HG02981 (cell line): ENCODE measurements around the gene RPTOR.

Source experiments
- ATAC-seq: cut with Tn5 transposase; IDR thresholded peaks from one replicate; pipeline ENCODE4 v1.9.1; 2021; ENCODE audit warnings: mild to moderate bottlenecking, moderate library complexity; ENCODE audit not compliant: unreplicated experiment

The RPTOR gene

GRCh38 chr17:80708480-80708879 is 163.8 kb downstream of the RPTOR start:
- no peak for ATAC-seq

DNA sequence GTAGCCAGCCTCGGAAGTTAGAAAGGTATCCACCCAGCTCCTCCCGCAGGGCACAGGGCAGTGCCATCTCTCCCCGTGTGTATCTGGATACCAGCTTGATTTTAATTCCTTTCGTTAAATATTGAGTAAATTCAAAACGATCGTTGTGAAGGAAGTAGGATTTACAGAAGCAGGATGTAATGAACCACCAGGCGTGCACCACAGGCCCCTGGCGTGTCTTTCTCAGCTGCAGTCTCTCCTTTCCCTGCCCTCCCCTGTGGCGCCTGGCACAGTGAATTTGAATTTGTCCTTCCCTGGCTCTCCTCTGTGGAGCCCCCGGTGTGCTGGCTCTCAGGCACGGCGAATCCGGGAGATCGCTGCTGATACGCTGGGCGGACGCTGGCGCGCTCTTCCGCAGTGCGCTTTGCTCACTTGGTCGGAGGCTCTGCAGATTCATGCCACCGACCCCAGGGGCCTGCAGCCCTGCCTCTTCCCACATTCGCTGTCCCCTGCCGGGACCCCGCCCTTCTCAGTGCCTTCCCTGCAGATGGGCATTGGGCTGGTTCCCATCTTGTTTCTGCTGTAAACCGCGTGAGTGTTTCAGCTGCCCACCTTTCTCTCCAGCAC is 164.6 kb downstream of the RPTOR start:
- no peak for ATAC-seq

GRCh38 chr17:80710714-80711302 is 166.2 kb downstream of the RPTOR start:
- ATAC-seq: no peak

DNA sequence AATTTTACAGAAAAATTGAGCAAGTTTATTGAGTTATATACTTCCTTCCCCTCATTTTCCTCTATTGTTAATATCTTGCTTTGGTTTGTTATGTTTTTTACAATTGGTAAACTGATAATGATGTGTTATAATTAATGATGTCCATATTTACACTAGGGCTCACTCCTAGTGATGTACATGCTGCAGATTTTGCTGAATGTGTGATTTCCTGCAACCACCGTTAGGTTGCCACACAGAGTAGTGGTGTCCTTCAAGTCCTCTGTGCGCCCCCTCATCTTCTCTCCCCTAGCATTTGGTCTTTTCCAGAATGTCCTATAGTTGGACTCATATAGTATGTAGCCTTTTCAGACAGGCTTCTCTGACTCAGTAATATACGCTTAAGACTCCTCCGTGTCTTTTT is 167.5 kb downstream of the RPTOR start:
- ATAC-seq: no peak

GRCh38 chr17:80712606-80713005 is 168.0 kb downstream of the RPTOR start:
- no peak for ATAC-seq

DNA sequence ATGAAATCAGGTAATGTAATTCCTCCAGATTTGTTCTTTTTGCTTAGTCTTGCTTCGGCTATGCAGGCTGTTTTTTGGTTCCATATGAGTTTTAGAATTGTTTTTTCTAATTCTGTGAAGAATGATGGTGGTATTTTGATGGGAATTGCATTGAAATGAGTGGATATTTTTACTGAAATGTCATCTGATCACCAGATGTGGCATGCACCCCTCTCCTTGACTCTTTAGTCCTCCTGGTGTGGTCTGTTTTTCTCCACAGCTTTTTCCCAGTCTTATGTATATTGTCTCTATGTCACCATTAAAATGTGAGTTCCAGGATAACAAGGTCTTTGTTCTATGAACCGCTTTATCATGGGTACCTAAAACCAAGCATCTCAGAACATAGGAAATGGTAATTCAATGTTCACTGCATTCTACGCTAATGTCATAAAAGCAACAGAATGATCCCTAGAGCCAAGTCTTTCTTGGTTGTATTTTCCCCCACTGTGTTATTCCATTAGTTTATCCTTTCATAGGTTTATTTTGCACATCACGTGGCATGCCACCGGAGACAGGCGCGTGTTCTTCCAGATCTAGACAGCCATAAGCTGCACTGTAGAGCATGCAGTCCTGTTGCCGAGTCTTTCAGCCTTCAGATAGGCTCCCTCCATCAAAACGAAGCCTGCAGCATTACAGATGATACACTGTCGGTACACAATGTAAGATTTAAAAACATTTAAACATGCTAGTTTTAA is 172.5 kb downstream of the RPTOR start:
- ATAC-seq: no peak

GRCh38 chr17:80717720-80718083 is 173.1 kb downstream of the RPTOR start:
- ATAC-seq: no peak

- no peak for ATAC-seq
These were observed 173.8 kb downstream of the RPTOR start for GRCh38 chr17:80718428-80718827.

- no peak for ATAC-seq
These were observed 174.8 kb downstream of the RPTOR start for GRCh38 chr17:80719449-80719848.

GRCh38 chr17:80720610-80721577 is 176.3 kb downstream of the RPTOR start:
- ATAC-seq: no peak

DNA sequence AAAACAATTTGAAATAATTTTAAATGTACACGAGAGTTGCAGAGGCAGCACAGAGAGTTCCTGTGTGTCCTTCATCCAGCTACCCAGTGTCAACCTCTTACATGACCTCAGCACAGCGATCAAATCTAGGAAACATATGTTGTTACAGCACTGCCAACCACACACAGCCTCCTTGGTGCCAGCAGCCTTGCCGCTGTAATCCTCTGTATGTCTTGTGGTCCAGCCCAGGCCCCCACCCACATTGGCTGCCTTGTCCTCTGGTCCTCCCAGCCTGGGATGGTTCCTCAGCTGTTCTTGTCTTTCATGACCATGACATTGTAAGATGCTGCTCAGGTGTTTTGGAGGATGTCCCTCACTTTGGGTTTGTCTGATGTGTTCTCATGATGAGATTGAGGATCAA is 178.0 kb downstream of the RPTOR start:
- ATAC-seq: no peak

DNA sequence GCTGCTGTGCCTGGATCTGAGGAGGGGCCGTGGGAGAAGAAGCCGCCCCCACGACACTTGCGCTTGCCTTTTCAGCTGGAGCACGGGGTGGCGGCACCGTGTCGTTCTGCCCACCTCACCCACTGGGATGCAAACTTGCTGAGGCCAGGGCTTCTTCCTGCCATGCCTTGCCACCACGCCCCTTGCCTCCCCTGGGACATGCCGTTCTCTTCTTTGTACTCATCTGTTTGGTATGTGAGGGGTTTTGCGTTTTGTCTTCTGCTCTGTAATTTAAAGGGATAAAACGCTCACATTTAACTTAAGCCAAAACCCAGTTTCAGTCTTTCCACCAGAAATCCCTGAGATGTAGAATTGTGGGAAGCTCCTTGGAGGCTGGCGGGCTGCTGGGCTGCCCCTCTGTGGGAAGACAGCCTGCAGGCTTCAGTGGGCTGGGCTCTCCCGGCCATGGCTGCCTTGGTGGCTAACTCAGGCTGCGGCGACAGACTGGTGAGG is 180.2 kb downstream of the RPTOR start:
- no peak for ATAC-seq

DNA sequence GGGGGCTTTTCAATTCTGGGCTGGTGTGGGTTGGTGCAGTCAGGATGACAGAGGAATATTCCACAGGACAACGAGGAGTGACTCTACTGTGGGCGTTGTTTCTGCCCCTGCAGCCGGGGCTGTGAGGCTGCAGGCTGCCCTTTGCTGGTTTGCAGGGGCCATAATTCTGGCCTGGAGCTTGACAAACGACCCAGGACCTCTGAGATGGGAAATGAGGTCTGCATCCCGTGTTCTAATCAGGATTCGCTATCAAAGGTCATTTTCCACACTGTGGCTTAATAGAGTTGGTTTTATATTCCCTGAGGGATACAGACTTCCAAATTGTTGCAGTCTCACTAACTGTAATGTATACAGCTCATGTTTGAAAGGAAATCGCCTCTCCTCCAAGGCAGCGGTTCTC is 180.9 kb downstream of the RPTOR start:
- no peak for ATAC-seq

DNA sequence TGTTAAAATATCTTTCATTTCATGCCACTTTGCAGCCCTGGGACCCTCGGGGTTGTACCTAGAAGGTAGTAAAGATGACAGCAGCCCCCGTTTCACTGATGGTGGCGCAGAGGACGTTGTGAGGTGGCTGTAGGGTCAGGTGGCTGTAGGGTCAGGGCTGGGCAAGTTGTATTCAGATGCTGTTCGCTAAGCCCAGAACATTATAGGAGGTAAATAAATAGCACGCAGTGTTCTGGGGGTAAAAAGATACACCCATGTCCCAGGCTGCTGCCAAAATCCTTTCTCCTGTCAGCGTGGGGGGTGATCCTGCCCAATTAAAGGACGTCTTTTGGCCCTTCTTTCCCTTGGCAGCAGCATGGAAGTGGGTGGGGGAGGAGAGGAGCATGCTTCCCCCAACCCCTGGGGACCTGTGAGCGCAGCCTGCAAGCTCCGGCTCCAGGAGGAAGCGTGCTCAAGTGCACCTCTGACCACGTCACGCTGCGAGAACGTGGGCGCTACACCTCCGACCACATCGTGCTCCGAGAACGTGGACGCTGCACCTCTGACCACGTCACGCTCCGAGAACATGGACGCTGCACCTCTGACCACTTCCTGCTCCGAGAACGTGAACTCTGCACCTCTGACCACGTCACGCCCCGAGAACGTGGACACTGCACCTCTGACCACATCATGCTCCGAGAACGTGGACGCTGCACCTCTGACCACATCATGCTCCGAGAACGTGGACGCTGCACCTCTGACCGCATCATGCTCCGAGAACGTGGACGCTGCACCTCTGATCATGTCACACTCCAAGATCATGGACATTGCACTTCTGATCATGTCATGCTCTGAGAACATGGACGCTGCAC is 182.1 kb downstream of the RPTOR start:
- no peak for ATAC-seq

GRCh38 chr17:80727409-80727755 is 182.7 kb downstream of the RPTOR start:
- no peak for ATAC-seq

DNA sequence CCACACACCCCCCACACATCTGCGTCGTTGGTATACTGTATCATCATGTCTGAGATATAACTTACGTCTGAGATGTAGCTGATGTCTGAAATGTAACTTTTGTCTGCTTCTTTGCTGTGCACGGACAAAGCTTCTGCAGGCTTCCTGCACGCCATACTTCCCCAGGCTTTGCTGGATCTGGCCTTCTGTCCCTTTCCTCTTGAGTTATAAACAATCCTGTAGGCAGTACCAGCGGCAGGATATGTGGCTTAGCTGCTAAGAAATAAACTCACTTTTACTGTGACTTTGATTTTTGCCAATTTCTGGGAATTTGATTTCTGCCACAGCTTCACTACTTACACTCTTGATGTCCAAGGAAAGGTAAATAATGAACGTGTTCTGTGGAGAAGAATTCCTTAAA is 184.4 kb downstream of the RPTOR start:
- ATAC-seq: no peak

DNA sequence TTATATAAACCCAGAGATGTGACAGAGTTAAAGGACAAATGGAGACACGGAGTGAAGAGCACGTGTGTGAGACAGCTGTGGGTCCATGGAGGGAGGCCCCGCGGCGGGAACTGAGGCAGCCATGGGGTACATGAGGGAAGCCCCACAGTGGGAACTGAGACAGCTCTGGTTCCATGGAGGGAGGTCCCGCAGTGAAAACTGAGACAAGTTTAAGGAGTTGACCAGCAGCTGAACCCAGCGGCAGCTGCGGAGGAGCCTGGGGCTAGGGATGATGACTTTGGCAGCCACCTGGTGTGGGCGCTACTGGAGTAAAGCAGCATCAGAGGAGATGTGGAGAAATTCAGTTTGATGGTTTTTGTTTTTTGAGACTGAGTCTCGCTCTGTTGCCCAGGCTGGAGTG is 185.1 kb downstream of the RPTOR start:
- no peak for ATAC-seq

- ATAC-seq: no peak
These were observed 186.1 kb downstream of the RPTOR start for GRCh38 chr17:80730739-80731138.

DNA sequence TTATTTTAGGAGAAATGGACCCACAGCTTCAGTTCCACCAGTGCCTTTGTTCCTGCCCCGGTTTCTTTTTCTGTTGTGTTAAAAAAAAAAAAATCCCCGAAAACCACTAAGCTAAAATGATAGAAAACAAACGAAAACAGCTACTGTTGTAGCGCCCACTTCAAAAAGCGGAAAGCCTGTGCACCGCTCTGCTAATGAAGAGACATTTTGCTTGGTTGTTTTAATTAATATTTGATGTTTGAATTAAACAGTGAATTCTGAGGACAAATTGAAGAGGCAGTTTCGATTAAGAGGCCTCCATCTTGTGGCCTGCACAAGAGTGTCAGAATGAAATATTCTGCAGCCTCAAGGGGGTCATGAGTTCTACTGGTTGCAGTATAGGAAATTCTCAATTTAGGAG is 186.7 kb downstream of the RPTOR start:
- ATAC-seq: no peak

- no peak for ATAC-seq
These were observed 187.6 kb downstream of the RPTOR start for GRCh38 chr17:80732268-80732667.
